Ovary (tissue), 3 donors: ENCODE data around the gene HAGH.
"Not testable (repeated sequence)": the region's sequence is repeated elsewhere in the genome, so short reads cannot be mapped to it uniquely, and the experiment has no call there.

Experiments
- CTCF ChIP-seq, 3 donors: fragments of 450-650 bp in 2 of 3; fragments of 200-600 bp in 1 of 3; IDR thresholded peaks; one replicate each; pipeline versions ENCODE4 v1.5.1 to v1.8.0; 2016 to 2022; ENCODE audit warnings: antibody characterized with exemption in 3 of 3, mild to moderate bottlenecking in 1 of 3
- POLR2A ChIP-seq: fragments of 450-650 bp; IDR thresholded peaks from one replicate; pipeline ENCODE4 v1.6.1; 2017; ENCODE audit warnings: antibody characterized with exemption, mild to moderate bottlenecking, moderate library complexity
- donor health status: DM: no; HTN: no; CAD: no.

- TF ChIP-seq CTCF (IDR thresholded peaks at IDR 0.05); POLR2A: not testable (repeated sequence)
Measured at GRCh38 chr16:1876066-1876465, 49.4 kb upstream of the HAGH start.
